ENCODE results near the gene TEAD1.

DNA sequence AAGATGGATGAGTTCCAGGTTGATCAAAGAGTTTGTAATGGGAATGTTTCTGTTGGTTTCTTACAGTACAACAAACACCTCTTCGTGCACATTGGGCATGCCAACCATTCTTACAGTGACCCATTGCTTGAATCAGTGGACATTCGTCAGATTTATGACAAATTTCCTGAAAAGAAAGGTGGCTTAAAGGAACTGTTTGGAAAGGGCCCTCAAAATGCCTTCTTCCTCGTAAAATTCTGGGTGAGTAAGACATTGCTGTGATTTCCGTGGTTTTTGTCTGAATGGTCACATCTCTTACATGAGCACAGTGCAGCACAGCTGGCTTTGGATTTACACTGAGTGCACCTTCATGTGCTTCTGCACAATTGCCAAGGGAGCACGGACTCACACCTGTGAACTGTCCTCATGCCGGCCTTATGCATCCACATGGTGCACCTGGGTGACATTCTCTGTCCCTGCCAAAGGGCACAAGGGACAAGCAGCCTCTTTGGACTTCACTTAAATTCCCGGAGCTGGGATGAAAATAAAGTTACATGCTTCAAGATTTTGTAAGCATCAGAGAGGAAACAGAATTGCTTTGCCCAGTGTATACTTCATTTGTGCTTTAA, 227.8 kb downstream of the TEAD1 start:
- no peak for TF ChIP-seq CTCF (IDR thresholded peaks at IDR 0.05)
- TF ChIP-seq POLR2A (IDR thresholded peaks at IDR 0.05), result no peak
